GM19397 (cell line): ENCODE measurements around the gene GET4.
"Not testable (repeated sequence)": the region's sequence is repeated elsewhere in the genome, so short reads cannot be mapped to it uniquely, and the experiment has no call there.

Source experiments
- ATAC-seq: cut with Tn5 transposase; IDR thresholded peaks from one replicate; pipeline ENCODE4 v1.9.1; 2021; ENCODE audit warnings: mild to moderate bottlenecking, moderate library complexity; ENCODE audit not compliant: unreplicated experiment

The GET4 gene

GRCh38 chr7:868189-868486 is 8.2 kb upstream of the GET4 start:
- ATAC-seq = no peak

- no peak for ATAC-seq
Measured at GRCh38 chr7:869348-869747, 7.0 kb upstream of the GET4 start.

GRCh38 chr7:871900-872537 is 4.3 kb upstream of the GET4 start:
- no peak for ATAC-seq

GRCh38 chr7:872685-873084 is 3.7 kb upstream of the GET4 start:
- not testable (repeated sequence) for ATAC-seq

- ATAC-seq = no peak
Measured at GRCh38 chr7:873367-874002, 2.9 kb upstream of the GET4 start.

- no peak for ATAC-seq
Measured at GRCh38 chr7:874031-874749, 2.2 kb upstream of the GET4 start.

GRCh38 chr7:875051-875450 is 1.3 kb upstream of the GET4 start:
- ATAC-seq = no peak

- ATAC-seq = no peak
Measured at GRCh38 chr7:875476-876076, 778 bp upstream of the GET4 start.

GRCh38 chr7:876972-877311 is 588 bp downstream of the GET4 start:
- no peak for ATAC-seq

- no peak for ATAC-seq
Measured at GRCh38 chr7:877312-878232, 1.2 kb downstream of the GET4 start.

GRCh38 chr7:879093-879492 is 2.7 kb downstream of the GET4 start:
- no peak for ATAC-seq

GRCh38 chr7:879706-880105 is 3.4 kb downstream of the GET4 start:
- ATAC-seq = no peak

- no peak for ATAC-seq
Measured at GRCh38 chr7:880450-880849, 4.1 kb downstream of the GET4 start.

- ATAC-seq = no peak
Measured at GRCh38 chr7:881441-882234, 5.3 kb downstream of the GET4 start.

- ATAC-seq = no peak
Measured at GRCh38 chr7:882336-883035, 6.1 kb downstream of the GET4 start.

GRCh38 chr7:883055-884021 is 7.0 kb downstream of the GET4 start:
- no peak for ATAC-seq

- ATAC-seq = no peak
Measured at GRCh38 chr7:884191-885003, 8.0 kb downstream of the GET4 start.
